ENCODE measurements around the gene RABL3.
"Not testable (repeated sequence)": the region's sequence is repeated elsewhere in the genome, so short reads cannot be mapped to it uniquely, and the experiment has no call there.

The RABL3 gene

GRCh38 chr3:120742198-120742848 is at the start of gene RABL3, which contains the start of gene GTF2E1:
RABL3 (minus strand) TSS chr3:120742516; CDS start chr3:120742507, 9 bp downstream.
GTF2E1 (plus strand) TSS chr3:120742744; CDS start chr3:120750553, 7,809 bp downstream.
- Histone ChIP-seq H3K27me3 (no peaks in the 10 kb centered on the region), H3K4me2 (peak within 1 kb of the TSS; percentile 95), H3K36me3 (peaks cover 20% of the 10 kb centered on the region), H4K20me1 (peaks cover 8% of the 10 kb centered on the region; the same call in 1 of the 2 replicates), H3K9ac (peak within 1 kb of the TSS; percentile 88), H3K9me3 (peaks cover 12% of the 10 kb centered on the region), H3K4me3 (peak within 1 kb of the TSS; percentile 84), H3K27ac (peak within 1 kb of the TSS; percentile 94), H3K4me1 (peaks cover 25% of the 10 kb centered on the region)
- no peak for TF ChIP-seq Cebpa-rat (IDR thresholded peaks at IDR 0.05)

DNA sequence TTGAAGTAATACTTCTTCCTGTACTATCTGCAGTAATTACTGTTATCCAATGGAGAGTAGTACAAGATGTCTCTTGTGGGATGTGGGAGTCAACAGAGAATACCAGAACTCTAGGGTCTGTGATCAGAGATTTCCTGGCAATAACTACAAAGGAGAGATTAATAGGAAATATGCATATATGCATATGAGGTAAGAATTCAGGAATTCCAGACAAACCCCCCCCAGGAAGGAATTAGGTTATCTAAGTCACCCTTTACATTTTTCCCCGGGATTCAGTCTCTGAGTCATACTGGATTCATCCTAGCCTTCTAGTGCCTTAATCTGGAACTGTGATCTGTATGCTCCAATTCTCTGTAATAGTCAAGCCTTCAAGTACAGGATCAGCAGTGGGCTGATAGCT is 49.6 kb upstream of the RABL3 start:
- no peaks in the 10 kb centered on the region for H4K20me1 ChIP-seq
- H3K4me2 ChIP-seq = no peak overlapping the region
- no peak for TF ChIP-seq Cebpa-rat (IDR thresholded peaks at IDR 0.05)
- H3K9me3 ChIP-seq = no peaks in the 10 kb centered on the region
- no peak overlapping the region for H3K27ac ChIP-seq
- no peaks in the 10 kb centered on the region for H3K4me1 ChIP-seq
- no peak overlapping the region for H3K9ac ChIP-seq
- no peak overlapping the region for H3K4me3 ChIP-seq
- no peaks in the 10 kb centered on the region for H3K36me3 ChIP-seq
- H3K27me3 ChIP-seq = no peaks in the 10 kb centered on the region

DNA sequence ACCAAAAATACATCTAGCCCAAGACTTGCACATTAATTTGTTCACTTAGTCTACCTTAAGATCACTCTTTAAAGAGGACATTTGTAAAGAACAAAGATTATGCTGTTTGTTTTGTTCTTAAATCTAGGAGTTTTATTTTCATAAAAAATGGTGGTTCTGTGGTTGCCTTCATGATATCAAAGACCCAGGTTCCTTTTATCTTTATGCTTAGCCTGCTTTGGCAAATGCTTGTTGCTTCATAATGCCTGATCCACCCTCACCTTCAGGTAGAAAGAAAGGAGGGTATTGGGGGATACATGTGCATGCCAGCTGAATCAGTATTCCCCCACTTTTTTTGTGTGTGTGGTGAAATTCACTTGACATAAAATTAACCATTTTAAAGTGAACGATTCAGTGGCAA is 48.7 kb upstream of the RABL3 start:
- no peak overlapping the region for H3K4me2 ChIP-seq
- TF ChIP-seq Cebpa-rat (IDR thresholded peaks at IDR 0.05) = no peak
- H3K4me1 ChIP-seq = no peaks in the 10 kb centered on the region
- H4K20me1 ChIP-seq = no peaks in the 10 kb centered on the region
- H3K27ac ChIP-seq = no peak overlapping the region
- no peaks in the 10 kb centered on the region for H3K36me3 ChIP-seq
- H3K27me3 ChIP-seq = no peaks in the 10 kb centered on the region
- no peak overlapping the region for H3K9ac ChIP-seq
- H3K4me3 ChIP-seq = no peak overlapping the region
- H3K9me3 ChIP-seq = no peaks in the 10 kb centered on the region

DNA sequence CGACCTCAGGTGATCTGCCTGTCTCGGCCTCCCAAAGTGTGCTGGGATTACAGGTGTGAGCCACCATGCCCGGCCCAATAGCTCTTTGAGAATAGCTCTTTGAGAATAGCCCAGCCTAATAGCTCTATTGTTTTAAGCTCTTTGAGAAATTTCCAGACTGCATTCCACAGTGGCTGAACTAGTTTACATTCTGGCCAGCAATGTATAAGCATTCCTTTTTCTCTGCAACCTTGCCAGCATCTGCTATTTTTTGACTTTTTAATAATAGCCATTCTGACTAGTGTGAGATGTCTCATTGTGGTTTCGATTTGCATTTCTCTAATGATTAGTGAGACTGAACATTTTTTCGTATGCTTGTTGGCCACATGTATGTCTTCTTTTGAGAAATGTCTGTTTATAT is 43.5 kb upstream of the RABL3 start:
- not testable (repeated sequence) for H3K9ac ChIP-seq, H3K27ac ChIP-seq

GRCh38 chr3:120780977-120781376 is 38.7 kb upstream of the RABL3 start:
- H3K27me3 ChIP-seq = no peaks in the 10 kb centered on the region
- H3K9me3 ChIP-seq = no peaks in the 10 kb centered on the region
- TF ChIP-seq Cebpa-rat (IDR thresholded peaks at IDR 0.05) = no peak
- peaks cover 55% of the 10 kb centered on the region for H3K36me3 ChIP-seq
- H3K4me1 ChIP-seq = no peaks in the 10 kb centered on the region
- H3K9ac ChIP-seq = no peak overlapping the region
- no peak overlapping the region for H3K27ac ChIP-seq
- no peak overlapping the region for H3K4me3 ChIP-seq
- no peaks in the 10 kb centered on the region for H4K20me1 ChIP-seq
- no peak overlapping the region for H3K4me2 ChIP-seq

More for the DNA sequence above, 43.5 kb upstream of the RABL3 start:
- not testable (repeated sequence) for H3K27me3 ChIP-seq, H3K9me3 ChIP-seq, H3K4me1 ChIP-seq, H4K20me1 ChIP-seq, H3K4me3 ChIP-seq, H3K4me2 ChIP-seq
- H3K36me3 ChIP-seq = peaks cover 23% of the 10 kb centered on the region

DNA sequence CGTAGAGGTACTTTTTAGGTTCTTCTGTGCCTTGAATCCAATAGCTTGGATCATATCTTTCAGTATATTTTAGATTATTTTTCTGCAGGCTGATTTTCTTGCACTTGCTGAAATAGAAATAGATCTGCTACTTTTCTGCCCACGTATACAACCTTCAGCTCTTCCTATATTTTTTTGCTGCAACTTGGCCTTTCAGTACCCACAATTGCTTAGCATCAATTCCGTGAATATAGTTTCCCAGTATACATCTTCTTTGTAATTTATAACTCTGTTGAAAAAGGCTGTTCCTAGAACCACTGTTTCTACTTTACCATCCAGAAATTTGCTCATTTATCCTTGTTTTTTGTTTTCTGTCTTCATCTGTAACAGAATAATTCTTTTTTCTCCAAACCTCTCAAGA is 36.5 kb upstream of the RABL3 start:
- H3K9ac ChIP-seq = no peak overlapping the region
- H3K9me3 ChIP-seq = no peaks in the 10 kb centered on the region
- no peak for TF ChIP-seq Cebpa-rat (IDR thresholded peaks at IDR 0.05)
- no peak overlapping the region for H3K4me3 ChIP-seq
- H3K27me3 ChIP-seq = no peaks in the 10 kb centered on the region
- H3K4me2 ChIP-seq = no peak overlapping the region
- no peak overlapping the region for H3K27ac ChIP-seq
- no peaks in the 10 kb centered on the region for H3K4me1 ChIP-seq
- no peaks in the 10 kb centered on the region for H4K20me1 ChIP-seq
- peaks cover 70% of the 10 kb centered on the region for H3K36me3 ChIP-seq

- Histone ChIP-seq H3K9me3 (no peaks in the 10 kb centered on the region), H3K27me3 (no peaks in the 10 kb centered on the region), H3K4me3 (no peak overlapping the region), H3K27ac (no peak overlapping the region), H3K36me3 (peaks cover 77% of the 10 kb centered on the region), H3K4me1 (no peaks in the 10 kb centered on the region), H3K4me2 (no peak overlapping the region), H4K20me1 (no peaks in the 10 kb centered on the region), H3K9ac (no peak overlapping the region)
- TF ChIP-seq Cebpa-rat (IDR thresholded peaks at IDR 0.05) = no peak
Measured at GRCh38 chr3:120775411-120775810, 33.1 kb upstream of the RABL3 start.

DNA sequence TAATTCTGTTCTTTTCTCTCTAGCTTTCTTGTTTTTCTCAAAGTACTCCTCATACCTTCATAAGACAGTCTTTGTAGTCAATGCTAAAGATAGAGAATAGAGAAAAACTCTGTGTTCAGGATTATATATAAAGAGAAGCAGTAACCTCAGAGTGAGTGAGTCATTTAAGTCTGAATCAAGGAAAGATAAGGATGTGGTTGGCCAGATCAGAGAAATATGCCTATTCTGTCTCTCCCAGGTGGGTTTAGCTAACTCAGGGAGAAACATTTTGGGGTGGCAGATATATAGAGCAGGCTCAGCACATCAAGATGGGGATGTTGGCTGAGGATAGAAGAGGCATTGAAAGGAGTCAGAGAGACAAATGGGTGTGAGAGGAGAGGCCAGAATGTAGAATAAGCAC is 31.6 kb upstream of the RABL3 start:
- H3K4me3 ChIP-seq = no peak overlapping the region
- no peak overlapping the region for H3K27ac ChIP-seq
- H3K4me2 ChIP-seq = no peak overlapping the region
- H3K27me3 ChIP-seq = no peaks in the 10 kb centered on the region
- H3K36me3 ChIP-seq = peaks cover 70% of the 10 kb centered on the region
- H4K20me1 ChIP-seq = no peaks in the 10 kb centered on the region
- no peaks in the 10 kb centered on the region for H3K4me1 ChIP-seq
- TF ChIP-seq Cebpa-rat (IDR thresholded peaks at IDR 0.05) = no peak
- H3K9ac ChIP-seq = no peak overlapping the region
- no peaks in the 10 kb centered on the region for H3K9me3 ChIP-seq

DNA sequence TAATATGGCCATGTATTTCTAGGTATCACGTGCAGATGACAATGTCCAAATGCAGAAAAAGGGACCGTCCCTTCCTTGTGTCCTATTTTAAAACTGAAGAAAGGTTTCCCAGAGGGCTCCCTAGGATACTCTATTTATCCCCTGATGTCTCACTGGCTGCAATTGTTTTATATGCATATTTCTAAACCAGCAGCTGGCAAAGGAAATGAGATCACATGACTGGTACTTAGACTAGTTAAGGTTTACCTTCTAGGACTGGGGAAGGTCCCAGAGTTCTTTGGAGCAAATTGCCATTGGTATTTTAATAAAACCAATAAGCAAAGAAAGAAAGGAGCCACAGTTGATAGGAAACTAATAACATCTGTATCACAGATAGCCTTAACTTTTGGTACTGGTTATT is 29.8 kb upstream of the RABL3 start:
- H3K27ac ChIP-seq = no peak overlapping the region
- H3K36me3 ChIP-seq = peaks cover 63% of the 10 kb centered on the region
- H3K4me2 ChIP-seq = no peak overlapping the region
- TF ChIP-seq Cebpa-rat (IDR thresholded peaks at IDR 0.05) = no peak
- H3K4me3 ChIP-seq = no peak overlapping the region
- no peaks in the 10 kb centered on the region for H3K9me3 ChIP-seq
- H3K4me1 ChIP-seq = no peaks in the 10 kb centered on the region
- H3K27me3 ChIP-seq = no peaks in the 10 kb centered on the region
- no peak overlapping the region for H3K9ac ChIP-seq
- 0 out of 2 replicates have a peak, but pooled peaks cover 5% of the 10 kb centered on the region for H4K20me1 ChIP-seq

DNA sequence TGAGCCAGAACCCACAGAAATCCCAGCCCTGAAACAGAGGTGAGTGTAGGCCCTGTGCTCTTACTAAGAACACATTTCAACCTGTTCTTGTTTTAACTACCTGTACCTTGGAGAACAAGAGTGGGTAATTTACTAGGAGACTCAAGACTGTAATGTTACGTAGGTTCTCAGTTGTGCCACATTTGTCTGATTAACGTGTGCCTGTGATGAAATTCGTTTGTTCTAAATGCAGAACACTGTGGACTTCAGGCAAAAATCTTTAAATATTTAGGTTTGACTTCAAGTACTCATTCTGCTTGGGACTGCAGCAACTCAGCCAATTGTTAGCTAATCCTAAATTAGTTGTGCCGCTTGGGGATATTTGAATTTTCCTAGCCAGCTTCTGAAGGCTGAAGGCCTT is 28.6 kb upstream of the RABL3 start:
- Histone ChIP-seq H3K36me3 (peaks cover 51% of the 10 kb centered on the region), H3K27ac (no peak overlapping the region), H3K27me3 (no peaks in the 10 kb centered on the region), H3K9me3 (no peaks in the 10 kb centered on the region), H4K20me1 (peaks cover 12% of the 10 kb centered on the region; the same call in 1 of the 2 replicates), H3K9ac (no peak overlapping the region), H3K4me1 (no peaks in the 10 kb centered on the region), H3K4me2 (no peak overlapping the region), H3K4me3 (no peak overlapping the region)
- TF ChIP-seq Cebpa-rat (IDR thresholded peaks at IDR 0.05) = no peak

GRCh38 chr3:120769436-120769835 is 27.1 kb upstream of the RABL3 start:
- TF ChIP-seq Cebpa-rat (IDR thresholded peaks at IDR 0.05) = no peak
- no peak overlapping the region for H3K9ac ChIP-seq
- peaks cover 36% of the 10 kb centered on the region for H3K36me3 ChIP-seq
- H4K20me1 ChIP-seq = peaks cover 18% of the 10 kb centered on the region
- H3K4me3 ChIP-seq = no peak overlapping the region
- no peak overlapping the region for H3K27ac ChIP-seq
- H3K4me2 ChIP-seq = no peak overlapping the region
- no peaks in the 10 kb centered on the region for H3K27me3 ChIP-seq
- no peaks in the 10 kb centered on the region for H3K4me1 ChIP-seq
- H3K9me3 ChIP-seq = no peaks in the 10 kb centered on the region

All from BLaER1 (cell line).